Measurements from ENCODE around the gene SPAG16.

DNA sequence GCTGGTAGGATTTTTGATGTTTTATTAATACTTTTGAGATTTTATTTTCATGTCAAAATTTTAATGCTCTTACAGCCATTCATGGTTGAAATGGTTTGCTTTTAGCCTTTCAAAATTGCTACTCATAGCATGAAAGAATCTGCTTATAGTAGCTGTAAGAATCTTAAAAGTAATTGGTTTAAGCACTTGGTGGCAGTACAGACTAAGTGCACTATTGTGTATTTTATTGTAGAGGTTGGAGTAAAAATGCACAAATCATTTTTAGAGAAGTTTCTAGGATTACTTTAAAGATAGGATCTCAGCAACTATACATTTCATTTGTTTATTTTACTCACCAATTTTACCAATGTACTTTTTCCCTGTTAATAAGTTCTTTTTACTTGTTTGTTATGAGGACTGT is 205.8 kb downstream of the SPAG16 start:
- TF ChIP-seq, protein P1, sequence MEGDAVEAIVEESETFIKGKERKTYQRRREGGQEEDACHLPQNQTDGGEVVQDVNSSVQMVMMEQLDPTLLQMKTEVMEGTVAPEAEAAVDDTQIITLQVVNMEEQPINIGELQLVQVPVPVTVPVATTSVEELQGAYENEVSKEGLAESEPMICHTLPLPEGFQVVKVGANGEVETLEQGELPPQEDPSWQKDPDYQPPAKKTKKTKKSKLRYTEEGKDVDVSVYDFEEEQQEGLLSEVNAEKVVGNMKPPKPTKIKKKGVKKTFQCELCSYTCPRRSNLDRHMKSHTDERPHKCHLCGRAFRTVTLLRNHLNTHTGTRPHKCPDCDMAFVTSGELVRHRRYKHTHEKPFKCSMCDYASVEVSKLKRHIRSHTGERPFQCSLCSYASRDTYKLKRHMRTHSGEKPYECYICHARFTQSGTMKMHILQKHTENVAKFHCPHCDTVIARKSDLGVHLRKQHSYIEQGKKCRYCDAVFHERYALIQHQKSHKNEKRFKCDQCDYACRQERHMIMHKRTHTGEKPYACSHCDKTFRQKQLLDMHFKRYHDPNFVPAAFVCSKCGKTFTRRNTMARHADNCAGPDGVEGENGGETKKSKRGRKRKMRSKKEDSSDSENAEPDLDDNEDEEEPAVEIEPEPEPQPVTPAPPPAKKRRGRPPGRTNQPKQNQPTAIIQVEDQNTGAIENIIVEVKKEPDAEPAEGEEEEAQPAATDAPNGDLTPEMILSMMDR (conservative IDR thresholded peaks at IDR 0.05 in 1 of 2, IDR thresholded peaks at IDR 0.05 in 1 of 2; ENCODE audit: low read depth in 1 of 2, low read length in 2 of 2): no peak
- no peak for TF ChIP-seq EZH2 (IDR thresholded peaks at IDR 0.05; ENCODE audit: low read length, missing control alignments)

Data from fibroblast of lung (primary cell).